GM12878 (cell line): ENCODE data around the gene DGKA. TPM values are rescaled to one million over a fixed set of nuclear protein-coding genes. Genes with fewer than 3 reads are reported as not detected.

Experiments used
- ATAC-seq: fragments of 200-7000 bp; cut with Tn5 transposase; 3 replicates; pipeline ENCODE4 v1.9.1; 2020; ENCODE audit warnings: mild to moderate bottlenecking, moderate library complexity
- BruUV-seq: library from RNA; stranded (reverse); fragments of 400-500 nt; replicated peaks from 2 replicates; lab custom pipeline; 2021; lab: Mats Ljungman, UMichigan
- CTCF ChIA-PET: fragments of 300-600 bp; sonication (Branson Sonifier 250); formaldehyde crosslinking; extraction: SDS; loops from one replicate; lab custom pipeline; 2021; ENCODE audit warnings: inconsistent platforms; lab: Yijun Ruan, JAX
- POLR2A ChIA-PET: fragments of 350-600 bp; formaldehyde crosslinking; extraction: SDS; loops from one replicate; lab custom pipeline; 2021; ENCODE audit warnings: inconsistent platforms; lab: Charles Lee
- RAD21 ChIA-PET: fragments of 300-600 bp; sonication (Branson Sonifier 250); formaldehyde crosslinking; loops from one replicate; lab custom pipeline; 2023; ENCODE audit warnings: antibody characterized with exemption; ENCODE audit not compliant: unreplicated experiment; lab: Charles Lee
- SMC1A ChIA-PET: fragments of 300-600 bp; sonication (Branson Sonifier 250); formaldehyde crosslinking; loops from one replicate; lab custom pipeline; 2023; ENCODE audit not compliant: unreplicated experiment, uncharacterized antibody; lab: Charles Lee
- DNase-seq: peaks from one replicate; pipeline ENCODE4 v3.0.0-alpha.2; 2011; ENCODE audit warnings: low read depth, low spot score
- FAIRE-seq: peaks from 3 replicates; lab custom pipeline; 2011; peaks lifted over from hg19 to GRCh38; lab: Jason Lieb, UNC
- H2AFZ ChIP-seq: 2 replicates; pipeline ENCODE4 v1.6.0; 2011; ENCODE audit warnings: low read depth, low read length, control low read depth; ENCODE audit not compliant: control insufficient read depth
- H3K27ac ChIP-seq: 2 replicates; pipeline ENCODE4 v1.5.1; 2011; ENCODE audit warnings: control low read depth; ENCODE audit not compliant: control insufficient read depth, insufficient read depth
- H3K27me3 ChIP-seq, 2 experiments: replicated peaks in 1 of 2; 2 replicates each; pipeline versions ENCODE4 v1.6.0 to v1.6.1; 2011; ENCODE audit warnings: low read length in 1 of 2; ENCODE audit not compliant: control insufficient read depth in 2 of 2, insufficient read depth in 2 of 2
- H3K36me3 ChIP-seq, 2 experiments: 2 replicates each; pipeline ENCODE4 v1.5.1; 2011; ENCODE audit warnings: low read length in 1 of 2; ENCODE audit not compliant: control insufficient read depth in 2 of 2, insufficient read depth in 2 of 2
- H3K4me1 ChIP-seq: 2 replicates; pipeline ENCODE4 v1.6.1; 2011; ENCODE audit warnings: mild to moderate bottlenecking, low read length, moderate library complexity, mixed read lengths; ENCODE audit not compliant: control insufficient read depth, insufficient read depth
- H3K4me2 ChIP-seq: 2 replicates; pipeline ENCODE4 v1.6.0; 2011; ENCODE audit warnings: control low read depth; ENCODE audit not compliant: control insufficient read depth, insufficient read depth
- H3K4me3 ChIP-seq: fragments of 200-600 bp; sonication (generic); 2 replicates; pipeline ENCODE4 v1.5.1; 2016
- H3K79me2 ChIP-seq: 2 replicates; pipeline ENCODE4 v1.6.0; 2011; ENCODE audit warnings: low read length; ENCODE audit not compliant: control insufficient read depth, insufficient read depth
- H3K9ac ChIP-seq: 2 replicates; pipeline ENCODE4 v1.8.0; 2011; ENCODE audit warnings: low read length, control low read depth, mixed read lengths; ENCODE audit not compliant: control insufficient read depth, insufficient read depth
- H3K9me3 ChIP-seq: replicated peaks from 3 replicates; pipeline ENCODE4 v1.5.1; 2011; ENCODE audit warnings: mild to moderate bottlenecking, low read length; ENCODE audit not compliant: control insufficient read depth, insufficient read depth
- H4K20me1 ChIP-seq: 2 replicates; pipeline ENCODE4 v1.6.0; 2011; ENCODE audit not compliant: control insufficient read depth, insufficient read depth
- CREM ChIP-seq: IDR thresholded peaks from 2 replicates; pipeline ENCODE4 v1.6.1; 2014; ENCODE audit warnings: antibody characterized with exemption, low read depth
- EGR1 ChIP-seq, 2 experiments: IDR thresholded peaks; 1 replicate in 1 of 2; 2 replicates in 1 of 2; pipeline ENCODE4 v1.6.1; 2011 to 2012; ENCODE audit warnings: low read depth in 2 of 2, low read length in 2 of 2, borderline replicate concordance in 1 of 2, mild to moderate bottlenecking in 1 of 2, moderate library complexity in 1 of 2
- EP300 ChIP-seq, 2 experiments: fragments of 150-350 bp in 1 of 2; IDR thresholded peaks; 2 replicates each; pipeline ENCODE4 v1.6.1; 2011 to 2012; ENCODE audit warnings: low read depth in 2 of 2, low read length in 2 of 2, borderline replicate concordance in 1 of 2, improper control_type of control experiment in 1 of 2, inconsistent platforms in 1 of 2; ENCODE audit not compliant: control insufficient read depth in 1 of 2
- FOS ChIP-seq: IDR thresholded peaks from 3 replicates; pipeline ENCODE4 v1.6.1; 2011; ENCODE audit warnings: borderline replicate concordance; ENCODE audit not compliant: insufficient read length; ENCODE audit errors: extremely low read depth
- IRF4 ChIP-seq: IDR thresholded peaks from 2 replicates; pipeline ENCODE4 v1.6.1; 2011; ENCODE audit warnings: low read depth, low read length
- POLR2A ChIP-seq: IDR thresholded peaks from 2 replicates; pipeline ENCODE4 v1.6.1; 2011; ENCODE audit warnings: low read depth, mild to moderate bottlenecking, low read length
- RBBP5 ChIP-seq: fragments of 200-600 bp; sonication (generic); conservative IDR thresholded peaks from 2 replicates; pipeline ENCODE4 v1.6.1; 2016
- SPI1 ChIP-seq: IDR thresholded peaks from 2 replicates; pipeline ENCODE4 v1.6.1; 2011; ENCODE audit warnings: low read depth, mild to moderate bottlenecking, low read length, moderate library complexity, borderline replicate concordance; ENCODE audit not compliant: insufficient read depth
- ZBED1 ChIP-seq: IDR thresholded peaks from 2 replicates; pipeline ENCODE4 v1.6.1; 2016; ENCODE audit warnings: borderline replicate concordance
- ZNF274 ChIP-seq: IDR thresholded peaks from one replicate; pipeline ENCODE4 v1.8.0; 2011; ENCODE audit not compliant: insufficient read length, insufficient read depth
- WGBS: methylation state at CpG from one replicate; pipeline ENCODE4 v1.1.6; 2016; ENCODE audit warnings: low lambda C conversion rate; ENCODE audit not compliant: insufficient replicate concordance, insufficient coverage; ENCODE audit errors: missing lambda C conversion rate; 5-methylcytosine and 5-hydroxymethylcytosine counted together
- in situ Hi-C: fragments of 300-500 bp; cut with MboI; formaldehyde crosslinking; loops from 9 replicates; pipeline ENCODE4 v1.14.3; 2018; ENCODE audit warnings: mixed read lengths
- intact Hi-C: fragments of 100-400 bp; cut with micrococcal nuclease; formaldehyde crosslinking; loops from one replicate; pipeline ENCODE4 v1.14.2; 2022; ENCODE audit not compliant: unreplicated experiment
- polyA plus RNA-seq, 11 experiments: library from polyadenylated mRNA; depleted of rRNA in 4 of 11; unstranded in 6 of 11; stranded (reverse) in 5 of 11; fragments of >200 nt; fragmentation: Nextera tagmentation in 4 of 11; fragmentation: Illumina TruSeq in 1 of 11; extraction: Ambion mirVana in 4 of 11; extraction: Trizol in 1 of 11; gene quantifications; 1 replicate in 1 of 11; 2 replicates in 10 of 11; pipeline versions ENCODE4 v1.2.1 to v1.2.3, GENCODE V29; 2011 to 2016; ENCODE audit warnings: inconsistent platforms in 2 of 11, missing spikeins in 2 of 11, low read depth in 1 of 11
- total RNA-seq, 4 experiments: library from RNA; depleted of rRNA in 3 of 4; stranded (reverse); fragments of >200 nt in 3 of 4; fragmentation: Illumina TruSeq in 1 of 4; extraction: Trizol in 1 of 4; gene quantifications; 2 replicates each; pipeline versions ENCODE4 v1.2.1 to v1.2.3, GENCODE V29; 2013 to 2021

Gene DGKA
- total and polyA plus RNA-seq, 10 of the 15 experiments (the other 5 are each of a cell fraction or from before 2014, with no cell fraction given) = 14.0 to 65.5 (median 37.1) TPM

- TF ChIP-seq EGR1 (IDR thresholded peaks at IDR 0.05; ENCODE audit: borderline replicate concordance in 1 of 2, low read depth in 2 of 2, low read length in 2 of 2) (no peak), RBBP5 (no peak)
These were observed 15.6 kb downstream of the DGKA start (continued) for GRCh38 chr12:55946553-55946952.

- Histone ChIP-seq H3K27ac (no peak overlapping the region), H3K4me1 (no peaks in the 10 kb centered on the region), H3K4me2 (no peak overlapping the region), H3K27me3 (no peaks in the 10 kb centered on the region), H3K4me3 (no peak overlapping the region), H3K9me3 (no peaks in the 10 kb centered on the region), H2AFZ (no peak overlapping the region), H3K36me3 (peaks cover 3 to 9% of the 10 kb centered on the region in 2 experiments; a peak in 3 of 4 replicates), H4K20me1 (no peaks in the 10 kb centered on the region), H3K79me2 (no peaks in the 10 kb centered on the region), H3K9ac (no peak overlapping the region)
- in situ Hi-C loops = no loop called here
- ChIA-PET POLR2A (interaction anchor here (1.7 kb wide), 1 partner anchor 19 kb away, joined by 8 read pairs; the partner anchor contains the start of gene RAB5B), SMC1A (interaction anchor here (0.6 to 1.4 kb wide), 4 partner anchors 13 to 406 kb away, joined by 3 to 5 read pairs (median 3); no protein-coding TSS in a partner anchor), CTCF (interaction anchor here (0.6 to 1.6 kb wide), 5 partner anchors 11 to 85 kb away, joined by 3 to 5 read pairs (median 4); no protein-coding TSS in a partner anchor), RAD21 (no interaction called here)
- DNase-seq (no peak), FAIRE-seq (no peak), ATAC-seq (0 out of 3 replicates have a peak, but pooled peaks have one; percentile 14)
- no TSS peak for BruUV-seq
- 73% methylated on average over 4 of the region's 4 CpGs for WGBS
- TF ChIP-seq ZNF274 (no peak), SPI1 (no peak), ZBED1 (no peak), FOS (no peak), CREM (no peak), IRF4 (no peak), EP300 (IDR thresholded peaks at IDR 0.05; ENCODE audit: borderline replicate concordance in 1 of 2, control insufficient read depth in 1 of 2, low read depth in 2 of 2, low read length in 2 of 2) (no peak), POLR2A (peak; percentile 51)
- intact Hi-C loops = no loop called here
These were observed 24.4 kb downstream of the DGKA start for GRCh38 chr12:55955344-55955743.
